LHCN-M2 (cell line): ENCODE results near the gene CELSR2. TPM values are rescaled to one million over a fixed set of nuclear protein-coding genes. Genes with fewer than 3 reads are reported as not detected.
"Not testable (repeated sequence)": the region's sequence is repeated elsewhere in the genome, so short reads cannot be mapped to it uniquely, and the experiment has no call there.

Source experiments
- DNase-seq: peaks from one replicate; pipeline ENCODE4 v3.0.0-alpha.2; 2012; ENCODE audit warnings: low read depth
- total RNA-seq: library from RNA; depleted of rRNA; stranded (reverse); fragments of >200 nt; gene quantifications from 2 replicates; pipeline ENCODE4 v1.2.3, GENCODE V29; 2014; rRNA removed

The CELSR2 gene
- total RNA-seq, 1 experiment from 2014 or later = 0.17 TPM

GRCh38 chr1:109304226-109304920, 55.0 kb downstream of the CELSR2 start:
- DNase-seq = no peak

GRCh38 chr1:109305991-109306390, 56.7 kb downstream of the CELSR2 start:
- DNase-seq = not testable (repeated sequence)

- DNase-seq = no peak
Measured at GRCh38 chr1:109306832-109307273, 57.5 kb downstream of the CELSR2 start, which contains the start of gene MYBPHL. MYBPHL (minus strand) TSS chr1:109307011; CDS start chr1:109306991, 20 bp downstream.

- no peak for DNase-seq
Measured at GRCh38 chr1:109307274-109308021, 58.1 kb downstream of the CELSR2 start.

GRCh38 chr1:109309347-109309746, 60.0 kb downstream of the CELSR2 start:
- no peak for DNase-seq

GRCh38 chr1:109312246-109312645, 62.9 kb downstream of the CELSR2 start:
- peak; percentile 85 for DNase-seq

- DNase-seq = peak; percentile 64
Measured at GRCh38 chr1:109312978-109313775, 63.8 kb downstream of the CELSR2 start.

- DNase-seq = peak; percentile 80
Measured at GRCh38 chr1:109314795-109315194, 65.5 kb downstream of the CELSR2 start.

GRCh38 chr1:109315288-109315687, 65.9 kb downstream of the CELSR2 start:
- no peak for DNase-seq

- no peak for DNase-seq
Measured at GRCh38 chr1:109316506-109316905, 67.2 kb downstream of the CELSR2 start.

GRCh38 chr1:109319114-109319513, 69.8 kb downstream of the CELSR2 start:
- DNase-seq = no peak

- DNase-seq = no peak
Measured at GRCh38 chr1:109322974-109323373, 73.6 kb downstream of the CELSR2 start.

Other genes starting within 250 kb of the CELSR2 start
- gene WDR47, start 207.4 kb upstream of the CELSR2 start, total RNA-seq = 22.0 and 25.3 TPM in 2 replicates
- gene TAF13, start 173.5 kb upstream of the CELSR2 start, total RNA-seq = 67.0 and 72.4 TPM in 2 replicates
- 14.6 and 16.5 TPM in 2 replicates for gene TMEM167B, start 158.8 kb upstream of the CELSR2 start, total RNA-seq
- 0.17 and 0.38 TPM in 2 replicates for gene ELAPOR1, start 135.4 kb upstream of the CELSR2 start, total RNA-seq
- gene SARS1, start 35.6 kb upstream of the CELSR2 start, total RNA-seq = 134 and 149 TPM in 2 replicates
- gene PSRC1, start 33.6 kb downstream of the CELSR2 start, total RNA-seq = 57.6 and 60.4 TPM in 2 replicates
- 0.23 TPM in 1 of 2 replicates, not detected in the other for gene MYBPHL, start 57.5 kb downstream of the CELSR2 start, total RNA-seq
- gene SORT1, start 148.4 kb downstream of the CELSR2 start, total RNA-seq = 9.4 and 18.1 TPM in 2 replicates
- 46.8 and 47.8 TPM in 2 replicates for gene PSMA5, start 176.9 kb downstream of the CELSR2 start, total RNA-seq
- gene SYPL2, start 217.0 kb downstream of the CELSR2 start, total RNA-seq = 0.06 and 0.34 TPM in 2 replicates
- gene ATXN7L2, start 234.4 kb downstream of the CELSR2 start, total RNA-seq = 6.2 and 6.4 TPM in 2 replicates
- 5.6 and 10.1 TPM in 2 replicates for gene CYB561D1, start 244.6 kb downstream of the CELSR2 start, total RNA-seq